ENCODE results near the gene PLCXD3. TPM values are rescaled to one million over a fixed set of nuclear protein-coding genes. Genes with fewer than 3 reads are reported as not detected.

PLCXD3 gene
- total RNA-seq, 1 donor from 2014 or later: not detected

GRCh38 chr5:41414598-41414997 lies 95.8 kb downstream of the PLCXD3 start:
- CTCF ChIA-PET: no interaction called here

GRCh38 chr5:41413074-41413473 lies 97.3 kb downstream of the PLCXD3 start:
- Mint-ChIP-seq H3K4me1 (no peaks in the 10 kb centered on the region), H3K9me3 (no peaks in the 10 kb centered on the region), H3K4me3 (no peak overlapping the region), H3K27ac (no peak overlapping the region), H3K36me3 (ENCODE audit: low read depth) (no peaks in the 10 kb centered on the region), H3K27me3 (no peaks in the 10 kb centered on the region)
- no peak for TF ChIP-seq CTCF (IDR thresholded peaks at IDR 0.05)
- DNase-seq (no peak), ATAC-seq (ENCODE audit: low read depth) (no peak)
- ChIA-PET CTCF (no interaction called here), POLR2A (no interaction called here)
- intact Hi-C loops (cut with micrococcal nuclease): no loop called here

More at GRCh38 chr5:41414598-41414997, 95.8 kb downstream of the PLCXD3 start:
- no peaks in the 10 kb centered on the region for H3K36me3 Mint-ChIP-seq (ENCODE audit: low read depth)
- no peaks in the 10 kb centered on the region for H3K4me1 Mint-ChIP-seq
- POLR2A ChIA-PET: no interaction called here
- DNase-seq: no peak
- no peak overlapping the region for H3K27ac Mint-ChIP-seq
- no peak for ATAC-seq (ENCODE audit: low read depth)
- TF ChIP-seq CTCF (IDR thresholded peaks at IDR 0.05): no peak
- intact Hi-C loops (cut with micrococcal nuclease): no loop called here
- no peak overlapping the region for H3K4me3 Mint-ChIP-seq
- no peaks in the 10 kb centered on the region for H3K27me3 Mint-ChIP-seq
- no peaks in the 10 kb centered on the region for H3K9me3 Mint-ChIP-seq

- Mint-ChIP-seq H3K4me3 (no peak overlapping the region), H3K27ac (no peak overlapping the region), H3K27me3 (no peaks in the 10 kb centered on the region), H3K9me3 (no peaks in the 10 kb centered on the region), H3K4me1 (no peaks in the 10 kb centered on the region), H3K36me3 (ENCODE audit: low read depth) (no peaks in the 10 kb centered on the region)
- no peak for DNase-seq
- POLR2A ChIA-PET: no interaction called here
- CTCF ChIA-PET: no interaction called here
- intact Hi-C loops (cut with micrococcal nuclease): no loop called here
- no peak for ATAC-seq (ENCODE audit: low read depth)
- no peak for TF ChIP-seq CTCF (IDR thresholded peaks at IDR 0.05)
These were observed 97.9 kb downstream of the PLCXD3 start for GRCh38 chr5:41412496-41412895.

- no peak for DNase-seq
- Mint-ChIP-seq H3K4me1 (no peaks in the 10 kb centered on the region), H3K27ac (no peak overlapping the region), H3K27me3 (no peaks in the 10 kb centered on the region), H3K9me3 (no peaks in the 10 kb centered on the region), H3K4me3 (no peak overlapping the region), H3K36me3 (ENCODE audit: low read depth) (no peaks in the 10 kb centered on the region)
- ChIA-PET POLR2A (no interaction called here), CTCF (no interaction called here)
- no peak for TF ChIP-seq CTCF (IDR thresholded peaks at IDR 0.05)
- no peak for ATAC-seq (ENCODE audit: low read depth)
- intact Hi-C loops (cut with micrococcal nuclease): no loop called here
These were observed 99.7 kb downstream of the PLCXD3 start for GRCh38 chr5:41410737-41411136.

GRCh38 chr5:41410307-41410706 lies 100.1 kb downstream of the PLCXD3 start:
- Mint-ChIP-seq H3K27ac (no peak overlapping the region), H3K4me3 (no peak overlapping the region), H3K4me1 (no peaks in the 10 kb centered on the region), H3K9me3 (no peaks in the 10 kb centered on the region), H3K36me3 (ENCODE audit: low read depth) (no peaks in the 10 kb centered on the region), H3K27me3 (no peaks in the 10 kb centered on the region)
- TF ChIP-seq CTCF (IDR thresholded peaks at IDR 0.05): no peak
- ChIA-PET CTCF (no interaction called here), POLR2A (no interaction called here)
- intact Hi-C loops (cut with micrococcal nuclease): no loop called here
- no peak for DNase-seq
- ATAC-seq (ENCODE audit: low read depth): no peak

Data from activated B cell treated with CpG ODN at 0.5 μM for 24 hours (primary cell).